Lower lobe of right lung (tissue), 2 donors: Measurements from ENCODE around the gene ZNF157. TPM values are rescaled to one million over a fixed set of nuclear protein-coding genes. Genes with fewer than 3 reads are reported as not detected.
"Not testable (repeated sequence)": the region's sequence is repeated elsewhere in the genome, so short reads cannot be mapped to it uniquely, and the experiment has no call there.

Experiments
- ATAC-seq, 2 donors: fragments of 200-7000 bp; cut with Tn5 transposase; one replicate each; pipeline ENCODE4 v1.9.1; 2020 to 2022; ENCODE audit warnings: mild to moderate bottlenecking in 2 of 2, moderate library complexity in 2 of 2
- DNase-seq: peaks from one replicate; pipeline ENCODE4 v3.0.0-alpha.2; 2020
- H3K27ac ChIP-seq: fragments of 200-600 bp; one replicate; pipeline ENCODE4 v1.8.0; 2022
- H3K27me3 ChIP-seq: fragments of 200-600 bp; one replicate; pipeline ENCODE4 v1.8.0; 2022; ENCODE audit warnings: low read depth
- H3K36me3 ChIP-seq: fragments of 200-600 bp; one replicate; pipeline ENCODE4 v1.8.0; 2022; ENCODE audit warnings: mild to moderate bottlenecking
- H3K4me1 ChIP-seq: fragments of 200-600 bp; one replicate; pipeline ENCODE4 v1.8.0; 2022
- H3K4me3 ChIP-seq: fragments of 200-600 bp; one replicate; pipeline ENCODE4 v1.8.0; 2022; ENCODE audit warnings: mild to moderate bottlenecking
- H3K9me3 ChIP-seq: fragments of 200-600 bp; one replicate; pipeline ENCODE4 v1.8.0; 2022
- intact Hi-C: fragments of 100-400 bp; cut with DNase I; formaldehyde crosslinking; loops from one replicate; pipeline ENCODE4 v1.11.0; 2022
- total RNA-seq: library from RNA; stranded (reverse); fragmentation: NEBNext Ultra II Directional; extraction: Animal tissue kit (Norgen Biotek cat#: 25700); gene quantifications from one replicate; pipeline ENCODE4 v1.2.1, GENCODE V29; 2021
- TF ChIP-seq, protein P1 (sequence below): fragments of 200-600 bp; IDR thresholded peaks from one replicate; pipeline ENCODE4 v1.8.0; 2022; ENCODE audit warnings: antibody characterized with exemption, mild to moderate bottlenecking
- donor health status: DM: no; HTN: yes; CAD: no; lungs with severe emphysema.

Gene ZNF157
- total RNA-seq, 1 donor from 2014 or later: 0.21 TPM

DNA sequence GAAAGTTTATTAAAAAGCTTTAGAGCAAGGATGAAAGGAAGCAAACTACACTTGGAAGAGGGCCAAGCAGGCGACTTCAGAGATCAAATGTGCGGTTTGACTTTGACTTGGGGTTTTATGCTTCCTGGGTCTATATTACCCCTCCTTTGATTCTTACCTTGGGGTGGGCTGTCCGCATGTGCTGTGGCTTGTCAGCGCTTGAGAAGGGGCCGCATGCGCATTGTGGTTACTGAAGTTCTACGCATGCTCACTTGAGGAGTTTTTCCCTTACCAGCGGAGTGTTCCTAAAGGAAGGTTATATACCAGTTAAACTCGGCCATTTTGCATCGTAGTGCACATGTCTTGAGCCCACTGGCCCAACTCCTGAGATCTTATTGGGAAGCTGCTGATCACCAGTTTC is 9.9 kb downstream of the ZNF157 start:
- Histone ChIP-seq H3K4me3 (peak overlapping the region; percentile 8), H3K27me3 (no peaks in the 10 kb centered on the region), H3K36me3 (no peaks in the 10 kb centered on the region), H3K27ac (no peak overlapping the region), H3K9me3 (no peaks in the 10 kb centered on the region), H3K4me1 (no peaks in the 10 kb centered on the region)
- intact Hi-C loops: no loop called here
- TF ChIP-seq, protein P1, sequence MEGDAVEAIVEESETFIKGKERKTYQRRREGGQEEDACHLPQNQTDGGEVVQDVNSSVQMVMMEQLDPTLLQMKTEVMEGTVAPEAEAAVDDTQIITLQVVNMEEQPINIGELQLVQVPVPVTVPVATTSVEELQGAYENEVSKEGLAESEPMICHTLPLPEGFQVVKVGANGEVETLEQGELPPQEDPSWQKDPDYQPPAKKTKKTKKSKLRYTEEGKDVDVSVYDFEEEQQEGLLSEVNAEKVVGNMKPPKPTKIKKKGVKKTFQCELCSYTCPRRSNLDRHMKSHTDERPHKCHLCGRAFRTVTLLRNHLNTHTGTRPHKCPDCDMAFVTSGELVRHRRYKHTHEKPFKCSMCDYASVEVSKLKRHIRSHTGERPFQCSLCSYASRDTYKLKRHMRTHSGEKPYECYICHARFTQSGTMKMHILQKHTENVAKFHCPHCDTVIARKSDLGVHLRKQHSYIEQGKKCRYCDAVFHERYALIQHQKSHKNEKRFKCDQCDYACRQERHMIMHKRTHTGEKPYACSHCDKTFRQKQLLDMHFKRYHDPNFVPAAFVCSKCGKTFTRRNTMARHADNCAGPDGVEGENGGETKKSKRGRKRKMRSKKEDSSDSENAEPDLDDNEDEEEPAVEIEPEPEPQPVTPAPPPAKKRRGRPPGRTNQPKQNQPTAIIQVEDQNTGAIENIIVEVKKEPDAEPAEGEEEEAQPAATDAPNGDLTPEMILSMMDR: no peak
- ATAC-seq (peak in 1 of 2 donors; percentile 61), DNase-seq (peak; percentile 42)

DNA sequence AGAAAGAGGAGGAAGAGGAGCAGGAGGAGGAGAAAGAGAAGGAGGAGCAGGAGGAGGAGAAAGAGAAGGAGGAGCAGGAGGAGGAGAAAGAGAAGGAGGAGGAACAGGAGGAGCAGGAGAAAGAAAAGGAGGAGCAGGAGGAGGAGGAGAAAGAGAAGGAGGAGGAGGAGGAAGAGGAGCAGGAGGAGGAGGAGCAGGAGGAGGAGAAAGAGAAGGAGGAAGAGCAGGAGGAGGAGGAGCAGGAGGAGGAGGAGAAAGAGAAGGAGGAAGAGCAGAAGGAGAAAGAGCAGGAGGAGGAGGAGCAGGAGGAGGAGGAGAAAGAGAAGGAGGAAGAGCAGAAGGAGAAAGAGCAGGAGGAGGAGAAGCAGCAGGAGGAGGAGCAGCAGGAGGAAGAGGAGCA is 10.5 kb downstream of the ZNF157 start:
- H3K9me3 ChIP-seq, H3K27ac ChIP-seq, H3K27me3 ChIP-seq, H3K4me3 ChIP-seq, H3K36me3 ChIP-seq, intact Hi-C loops, ATAC-seq, DNase-seq, H3K4me1 ChIP-seq: not testable (repeated sequence)

DNA sequence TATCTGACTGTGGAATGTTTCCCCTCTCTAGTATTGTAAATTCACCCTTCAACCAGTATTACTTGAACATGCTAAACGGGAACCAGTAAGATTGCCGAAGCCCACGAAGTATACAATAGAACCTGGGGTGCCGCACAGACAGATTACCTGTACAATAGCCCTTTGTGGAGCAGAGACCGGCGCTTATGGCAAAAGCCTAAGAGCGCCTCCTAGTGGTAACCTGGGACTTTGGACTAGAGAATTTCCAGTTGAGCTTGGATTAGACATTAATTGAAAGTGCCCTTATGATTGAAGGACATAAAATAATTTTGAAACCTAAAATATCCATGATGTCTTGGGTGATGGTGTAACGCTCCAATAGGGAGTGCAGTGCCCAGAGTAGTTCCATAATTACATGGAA is 14.1 kb downstream of the ZNF157 start:
- TF ChIP-seq, protein P1: peak; percentile 70
- intact Hi-C loops: no loop called here
- ATAC-seq: peak; percentile 79 to 84
- DNase-seq: peak; percentile 45
- Histone ChIP-seq H3K27ac (no peak overlapping the region), H3K4me3 (no peak overlapping the region), H3K9me3 (no peaks in the 10 kb centered on the region), H3K27me3 (no peaks in the 10 kb centered on the region), H3K36me3 (no peaks in the 10 kb centered on the region), H3K4me1 (no peaks in the 10 kb centered on the region)

DNA sequence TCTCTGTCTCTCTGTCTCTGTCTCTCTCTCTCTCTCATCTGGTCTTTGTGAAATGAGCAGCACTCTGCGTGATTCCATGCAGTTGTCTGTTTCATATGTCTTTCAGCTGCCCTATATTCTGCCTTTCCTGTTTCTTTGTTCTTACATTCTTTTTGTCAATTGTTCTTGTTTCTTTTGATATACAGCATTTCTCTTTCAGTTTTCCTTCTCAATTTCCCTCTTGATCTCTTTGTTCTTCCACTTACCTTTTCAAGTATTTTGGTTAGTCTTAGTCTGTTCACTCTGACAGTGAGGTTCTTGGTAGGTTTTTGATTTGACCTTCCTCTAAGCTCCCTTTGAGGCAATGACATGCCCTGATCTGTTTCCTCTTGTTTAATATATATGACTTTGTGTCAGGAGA is 20.4 kb downstream of the ZNF157 start:
- intact Hi-C loops: no loop called here
- ATAC-seq (no peak), DNase-seq (no peak)
- Histone ChIP-seq H3K36me3 (no peaks in the 10 kb centered on the region), H3K27ac (no peak overlapping the region), H3K27me3 (no peaks in the 10 kb centered on the region), H3K4me1 (no peaks in the 10 kb centered on the region), H3K9me3 (no peaks in the 10 kb centered on the region), H3K4me3 (no peak overlapping the region)
- TF ChIP-seq, protein P1: no peak

DNA sequence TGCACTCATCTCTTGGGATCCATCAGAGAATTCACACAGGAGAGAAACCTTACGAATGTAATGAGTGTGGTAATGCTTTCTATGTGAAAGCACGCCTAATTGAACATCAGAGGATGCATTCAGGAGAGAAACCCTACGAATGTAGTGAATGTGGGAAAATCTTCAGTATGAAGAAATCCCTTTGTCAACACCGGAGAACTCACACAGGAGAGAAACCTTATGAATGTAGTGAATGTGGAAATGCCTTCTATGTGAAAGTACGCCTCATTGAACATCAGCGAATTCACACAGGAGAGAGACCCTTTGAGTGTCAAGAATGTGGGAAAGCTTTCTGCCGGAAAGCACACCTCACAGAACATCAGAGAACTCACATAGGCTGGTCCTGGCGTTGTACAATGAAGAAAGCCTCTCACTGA is 42.8 kb downstream of the ZNF157 start:
- no peak for DNase-seq
- intact Hi-C loops: no loop called here
- H3K4me1 ChIP-seq: no peaks in the 10 kb centered on the region
- no peak overlapping the region for H3K4me3 ChIP-seq
- H3K27me3 ChIP-seq: no peaks in the 10 kb centered on the region
- no peak overlapping the region for H3K27ac ChIP-seq
- TF ChIP-seq, protein P1: no peak
- ATAC-seq: no peak
- H3K9me3 ChIP-seq: peaks cover 15% of the 10 kb centered on the region
- H3K36me3 ChIP-seq: no peaks in the 10 kb centered on the region

DNA sequence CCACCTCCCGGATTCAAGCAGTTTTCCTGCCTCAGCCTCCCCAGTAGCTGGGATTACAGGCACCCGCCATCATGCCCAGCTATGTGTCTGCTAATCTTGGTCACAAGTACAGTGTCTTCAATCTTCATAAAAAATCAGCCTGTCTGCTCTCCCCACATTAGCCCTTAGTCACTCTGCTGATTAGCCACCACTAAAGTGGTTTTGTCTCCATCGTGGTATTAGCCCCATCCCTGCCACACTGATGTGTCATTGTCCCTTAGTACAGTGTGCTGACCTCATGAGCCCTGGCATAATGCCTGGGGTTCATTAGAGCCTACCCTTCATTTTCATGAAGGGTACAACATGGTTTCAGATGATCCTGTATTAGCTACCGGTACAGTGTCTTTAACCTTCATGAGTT is 49.9 kb downstream of the ZNF157 start:
- H3K4me3 ChIP-seq: no peak overlapping the region
- H3K27me3 ChIP-seq: no peaks in the 10 kb centered on the region
- H3K36me3 ChIP-seq: no peaks in the 10 kb centered on the region
- H3K9me3 ChIP-seq: no peaks in the 10 kb centered on the region
- ATAC-seq: no peak
- H3K27ac ChIP-seq: no peak overlapping the region
- intact Hi-C loops: no loop called here
- no peak for DNase-seq
- TF ChIP-seq, protein P1: no peak
- no peaks in the 10 kb centered on the region for H3K4me1 ChIP-seq
